HG02763 (cell line): ENCODE data around the gene ZC3H7A.
"Not testable (repeated sequence)": the region's sequence is repeated elsewhere in the genome, so short reads cannot be mapped to it uniquely, and the experiment has no call there.

Experiments used
- ATAC-seq: cut with Tn5 transposase; IDR thresholded peaks from one replicate; pipeline ENCODE4 v1.9.1; 2021; ENCODE audit warnings: mild to moderate bottlenecking, moderate library complexity; ENCODE audit not compliant: unreplicated experiment

The ZC3H7A gene

DNA sequence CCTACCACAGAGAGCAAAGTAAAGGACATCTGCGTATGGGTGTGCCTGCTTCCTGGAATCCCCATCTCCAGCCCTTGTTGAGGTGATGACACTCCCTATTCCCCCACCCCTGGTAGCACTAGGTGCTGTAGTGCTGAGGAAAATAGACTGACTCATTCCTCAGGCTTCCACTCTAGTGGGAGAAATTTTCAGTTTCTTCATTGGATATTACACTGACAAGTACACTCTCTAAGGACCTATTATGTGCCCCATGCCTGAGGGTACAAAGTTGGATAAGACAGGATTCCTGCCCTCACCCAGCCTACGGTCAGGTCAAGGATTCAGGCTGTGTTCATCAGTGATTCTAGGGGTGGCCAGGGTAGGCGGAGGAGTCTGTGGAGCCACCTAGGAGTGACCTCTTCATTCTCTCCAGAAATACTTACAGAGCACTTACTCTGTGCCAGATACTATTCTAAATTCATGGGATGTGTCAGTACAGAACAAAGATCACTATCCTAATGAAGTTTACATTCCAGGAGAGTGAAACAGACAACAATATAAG, 4.5 kb upstream of the ZC3H7A start:
- ATAC-seq, result no peak

- ATAC-seq, result no peak
Observed at GRCh38 chr16:11800382-11800718, 3.3 kb upstream of the ZC3H7A start.

DNA sequence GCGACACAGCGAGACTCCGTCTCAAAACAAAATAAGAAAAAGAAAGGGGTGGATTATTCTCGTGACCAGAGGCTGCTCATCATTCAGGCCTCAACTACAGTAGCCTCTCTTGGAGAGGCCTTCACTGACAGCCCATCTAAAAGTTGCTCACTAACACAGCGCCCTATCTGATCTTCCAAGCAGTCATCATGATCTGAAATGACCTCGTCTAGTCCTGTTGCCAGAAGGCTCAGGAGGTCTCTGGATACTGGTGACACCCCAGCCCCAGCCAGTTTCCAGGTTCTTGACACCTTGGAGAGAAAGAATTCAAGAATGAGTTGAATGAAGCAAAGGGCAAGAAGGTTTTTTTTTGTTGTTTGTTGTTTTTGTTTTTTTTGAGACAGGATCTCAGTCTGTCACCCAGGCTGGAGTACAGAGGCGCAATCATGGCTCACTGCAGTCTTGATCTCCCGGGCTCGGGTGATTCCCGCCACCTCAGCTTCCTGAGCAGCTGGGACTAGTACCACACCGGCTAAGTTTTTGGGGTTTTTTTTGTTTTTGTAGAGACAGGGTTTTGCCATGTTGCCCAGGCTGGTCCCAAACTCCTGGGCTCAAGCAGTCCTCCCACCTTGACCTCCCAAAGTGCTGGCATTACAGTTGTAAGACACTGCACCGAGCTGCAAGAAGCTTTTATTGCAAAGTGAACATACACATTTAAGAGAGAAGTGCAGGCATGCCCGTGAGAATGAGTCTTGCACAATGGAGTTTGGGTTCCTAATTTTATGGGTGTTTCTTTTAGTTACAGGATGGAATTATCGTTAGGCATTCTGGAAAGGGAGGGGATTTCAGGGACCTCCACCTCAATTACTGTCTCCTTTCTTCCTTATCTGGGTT, 2.7 kb upstream of the ZC3H7A start:
- no peak for ATAC-seq

DNA sequence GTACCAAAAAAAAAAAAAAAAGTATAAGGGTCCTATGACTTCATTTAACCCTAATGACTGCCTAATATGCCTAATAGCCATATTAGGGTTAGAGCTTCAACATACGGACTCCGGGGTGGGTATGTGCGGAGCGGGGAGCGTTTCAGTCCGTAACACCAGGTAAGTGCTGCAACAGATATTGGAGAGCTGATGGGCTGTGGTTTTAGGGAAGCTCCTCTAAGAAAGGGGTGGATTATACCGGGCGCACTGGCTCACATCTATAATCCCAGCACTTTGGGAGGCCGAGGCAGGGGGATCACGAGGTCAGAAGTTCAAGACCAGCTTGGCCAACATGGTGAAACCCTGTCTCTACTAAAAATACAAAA, 1.9 kb upstream of the ZC3H7A start:
- no peak for ATAC-seq

GRCh38 chr16:11797957-11798299, 870 bp upstream of the ZC3H7A start:
- ATAC-seq, result no peak

DNA sequence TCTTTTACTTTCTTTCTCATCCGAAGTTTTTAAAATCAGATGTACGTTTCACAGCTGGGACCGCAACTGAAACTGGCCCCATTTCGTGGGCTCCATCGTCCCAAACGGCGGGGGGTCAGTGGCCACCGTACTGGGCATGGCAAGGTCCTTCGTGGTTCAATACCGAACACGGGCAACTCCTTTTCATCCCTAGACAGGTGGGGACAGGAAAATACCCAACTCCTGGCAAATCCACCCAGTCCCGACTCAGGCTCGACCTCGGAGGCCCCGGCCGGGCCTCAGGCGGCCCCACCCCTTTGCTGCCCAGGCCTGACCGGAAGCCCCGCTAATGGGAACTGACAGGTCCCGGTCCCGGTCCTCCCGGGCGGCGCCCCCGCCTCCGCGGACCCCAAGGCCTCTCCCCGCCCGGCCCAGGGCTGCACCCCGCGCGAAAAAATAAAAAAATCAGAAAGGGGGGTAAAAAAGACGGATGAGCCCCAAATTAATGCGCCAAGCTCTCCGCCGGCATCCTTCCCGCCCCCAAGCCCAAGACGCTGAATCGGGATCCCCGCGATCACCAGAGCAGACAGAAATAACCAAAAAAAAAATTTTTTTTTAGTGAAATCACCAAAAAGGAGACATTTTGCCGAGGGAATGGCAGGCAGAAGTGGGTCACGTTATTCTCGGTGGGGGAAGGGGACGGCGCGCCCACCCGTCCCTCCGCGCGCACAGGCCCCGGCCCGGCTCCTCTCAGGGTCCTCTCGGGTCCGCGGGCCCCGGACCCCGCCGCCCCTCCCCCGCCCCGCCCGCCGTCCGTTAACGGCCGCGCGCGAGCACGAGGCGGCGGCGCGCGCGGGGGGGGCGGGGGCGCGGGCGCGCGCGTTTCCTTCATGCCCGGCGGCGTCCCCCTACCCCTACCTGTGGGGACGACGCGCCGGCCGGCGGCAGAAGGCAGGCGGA, 562 bp downstream of the ZC3H7A start:
- peak; percentile 18 for ATAC-seq

DNA sequence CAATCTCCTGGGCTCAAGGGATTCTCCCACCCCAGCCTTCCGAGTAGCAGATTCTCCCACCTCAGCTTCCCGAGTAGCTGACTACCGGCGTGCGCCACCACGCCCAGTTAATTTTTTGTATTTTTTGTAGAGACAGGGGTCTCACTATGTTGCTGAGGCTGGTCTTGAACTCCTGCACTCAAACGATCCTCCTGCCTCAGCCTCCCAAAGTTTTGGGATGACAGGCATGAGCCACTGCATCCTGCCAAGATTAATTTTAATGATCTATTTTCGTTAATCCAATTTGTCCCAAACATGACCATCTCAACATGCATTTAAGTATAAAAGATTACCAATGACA, 1.2 kb downstream of the ZC3H7A start:
- no peak for ATAC-seq

DNA sequence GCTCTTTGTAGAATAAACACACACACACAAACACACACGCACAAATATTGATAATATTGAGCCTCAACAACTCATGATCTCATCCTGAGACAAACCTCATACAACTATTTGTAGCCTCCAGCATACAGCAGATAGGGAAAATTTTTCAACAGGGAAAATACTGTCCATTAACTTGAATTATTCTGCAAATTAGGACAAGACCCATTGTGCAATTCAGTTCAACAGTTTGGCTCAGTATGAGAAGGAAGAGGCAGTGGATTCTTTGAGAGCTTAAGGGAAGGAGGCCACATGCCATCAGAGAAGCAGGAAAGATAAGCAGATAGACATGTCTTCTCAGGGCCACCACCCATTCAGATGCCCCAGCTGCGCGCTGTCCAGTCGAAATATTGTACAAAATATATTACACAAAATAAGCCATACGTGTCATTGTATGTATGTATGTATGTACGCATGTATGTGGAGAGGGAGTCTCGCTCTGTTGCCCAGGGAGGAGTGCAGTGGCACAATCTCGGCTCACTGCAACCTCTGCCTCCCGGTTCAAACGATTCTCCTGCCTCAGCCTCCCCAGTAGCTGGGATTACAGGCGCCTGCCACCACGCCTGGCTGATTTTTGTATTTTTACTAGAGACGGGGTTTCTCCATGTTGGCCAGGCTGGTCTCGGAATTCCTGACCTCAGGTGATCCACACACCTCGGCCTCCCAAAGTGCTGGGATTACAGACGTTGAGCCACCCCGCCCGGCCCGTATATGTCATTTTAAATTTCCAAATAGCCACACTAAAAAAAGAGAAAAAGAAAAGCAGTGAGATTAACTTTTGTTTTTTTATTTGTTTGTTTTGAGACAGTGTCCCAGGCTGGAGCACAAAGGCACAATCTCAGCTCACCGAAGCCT, 1.8 kb downstream of the ZC3H7A start:
- ATAC-seq, result no peak

- ATAC-seq, result no peak
Observed at GRCh38 chr16:11794447-11794846, 2.6 kb downstream of the ZC3H7A start.

- no peak for ATAC-seq
Observed at GRCh38 chr16:11793840-11794239, 3.2 kb downstream of the ZC3H7A start.

DNA sequence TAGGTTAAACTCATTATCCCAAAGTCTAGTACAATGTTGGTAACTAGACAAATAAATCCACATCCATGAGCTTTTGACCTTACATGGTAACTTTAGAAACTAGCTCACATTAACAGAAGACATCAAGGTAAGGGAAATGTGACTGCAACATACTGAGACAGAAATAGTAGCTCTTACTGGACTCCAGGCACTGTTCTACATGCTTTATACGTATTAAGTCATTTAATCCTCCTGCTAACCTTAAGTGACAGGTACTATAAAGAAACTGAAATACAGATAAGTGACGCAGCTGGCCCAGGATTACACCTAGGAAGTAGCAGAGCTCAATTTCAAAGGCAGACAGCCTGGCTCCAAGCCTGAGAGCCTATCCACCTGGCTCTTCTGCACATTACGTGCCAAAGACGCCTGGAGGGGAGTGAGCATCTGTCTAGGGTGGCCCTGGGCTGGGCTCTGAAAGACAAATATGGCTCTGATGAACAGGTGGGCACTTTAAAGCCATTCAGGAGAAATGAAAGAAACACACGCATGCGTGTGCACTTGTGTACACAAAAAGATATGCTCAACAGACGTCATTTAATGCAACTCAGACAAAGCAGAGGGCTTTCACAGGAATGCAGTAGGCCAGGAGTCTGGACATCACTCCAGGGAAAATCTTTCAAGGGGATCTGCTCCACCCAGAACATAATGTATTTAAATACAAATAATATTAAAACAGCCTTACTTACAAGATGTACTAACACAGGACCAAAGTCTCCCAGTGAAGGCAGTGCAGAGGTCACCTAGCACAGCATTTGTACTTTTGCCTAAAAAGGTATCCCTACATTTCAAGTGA, 4.4 kb downstream of the ZC3H7A start:
- ATAC-seq, result no peak

DNA sequence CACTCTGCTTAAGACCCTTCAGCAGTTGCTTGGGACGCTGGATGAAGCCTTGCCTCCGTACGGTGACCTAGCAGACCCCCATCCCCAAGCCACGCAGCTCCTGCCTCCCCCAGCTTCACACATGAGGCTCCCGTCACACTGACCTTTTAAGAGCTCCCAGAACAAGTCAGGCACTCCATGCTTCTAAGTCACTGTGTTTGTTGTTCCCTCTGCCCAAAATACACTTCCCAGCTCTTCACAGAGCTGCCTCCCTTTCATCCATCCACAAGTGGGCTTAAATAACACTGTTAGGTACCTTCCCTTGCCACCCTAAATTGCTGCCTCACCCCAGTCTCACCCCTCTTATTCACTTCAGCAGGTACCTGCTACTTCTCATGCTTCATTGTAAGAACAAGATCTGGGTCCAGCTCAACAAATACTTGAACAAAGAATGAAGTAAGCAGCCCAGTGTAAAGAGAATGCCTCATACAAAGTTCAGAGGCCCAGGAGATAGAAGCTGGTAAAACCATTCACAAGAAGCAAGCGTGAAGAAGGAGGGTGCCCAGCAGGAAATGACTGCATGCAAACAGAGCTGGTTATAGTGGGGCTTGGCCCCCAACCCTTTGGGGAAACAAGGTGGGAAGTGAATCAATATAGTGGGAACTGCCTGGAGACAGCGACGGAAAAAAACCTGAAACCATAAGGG, 5.8 kb downstream of the ZC3H7A start:
- ATAC-seq, result no peak

- ATAC-seq, result no peak
Observed at GRCh38 chr16:11788914-11789313, 8.1 kb downstream of the ZC3H7A start.

GRCh38 chr16:11784980-11785599, 12.0 kb downstream of the ZC3H7A start:
- not testable (repeated sequence) for ATAC-seq

- ATAC-seq, result not testable (repeated sequence)
Observed at GRCh38 chr16:11784381-11784780, 12.7 kb downstream of the ZC3H7A start.

DNA sequence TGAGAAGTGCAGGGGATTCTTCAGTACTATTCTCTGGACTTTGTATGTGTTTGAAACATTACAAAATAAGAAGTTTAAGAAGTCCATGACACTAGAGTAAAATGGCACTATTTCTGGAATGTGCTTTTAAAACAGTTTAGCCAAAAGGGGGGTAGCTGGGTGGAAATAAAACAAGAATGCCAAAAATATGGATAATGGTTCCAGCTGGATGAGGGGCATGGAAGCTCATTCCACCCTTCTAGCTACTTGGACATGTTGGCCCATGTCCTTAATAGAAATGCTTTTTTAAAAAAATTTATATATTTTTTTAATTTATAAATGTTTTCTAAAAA, 13.1 kb downstream of the ZC3H7A start:
- no peak for ATAC-seq

- peak; percentile 49 for ATAC-seq
Observed at GRCh38 chr16:11783319-11784037, 13.6 kb downstream of the ZC3H7A start.

DNA sequence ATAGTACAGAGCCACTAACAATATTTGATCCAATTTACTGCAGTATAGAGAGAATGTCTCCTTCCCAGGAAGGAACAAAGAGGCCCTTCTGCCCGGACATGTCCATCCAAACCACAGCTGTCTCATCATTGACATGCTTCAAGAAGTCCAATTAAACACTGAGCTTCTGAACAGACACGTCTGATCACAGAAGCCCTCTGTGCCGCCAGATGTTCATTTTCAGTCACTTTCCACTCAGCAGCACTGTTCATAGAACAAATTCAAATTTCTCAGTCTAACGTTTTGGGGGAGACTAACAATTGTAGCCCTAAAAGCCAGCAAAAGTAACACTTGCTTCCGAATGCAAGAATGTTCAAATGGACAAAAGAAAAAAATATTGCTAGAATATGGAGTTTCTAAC, 15.3 kb downstream of the ZC3H7A start:
- ATAC-seq, result no peak
